ENCODE measurements around the gene NFKBIB.

Gene NFKBIB

DNA sequence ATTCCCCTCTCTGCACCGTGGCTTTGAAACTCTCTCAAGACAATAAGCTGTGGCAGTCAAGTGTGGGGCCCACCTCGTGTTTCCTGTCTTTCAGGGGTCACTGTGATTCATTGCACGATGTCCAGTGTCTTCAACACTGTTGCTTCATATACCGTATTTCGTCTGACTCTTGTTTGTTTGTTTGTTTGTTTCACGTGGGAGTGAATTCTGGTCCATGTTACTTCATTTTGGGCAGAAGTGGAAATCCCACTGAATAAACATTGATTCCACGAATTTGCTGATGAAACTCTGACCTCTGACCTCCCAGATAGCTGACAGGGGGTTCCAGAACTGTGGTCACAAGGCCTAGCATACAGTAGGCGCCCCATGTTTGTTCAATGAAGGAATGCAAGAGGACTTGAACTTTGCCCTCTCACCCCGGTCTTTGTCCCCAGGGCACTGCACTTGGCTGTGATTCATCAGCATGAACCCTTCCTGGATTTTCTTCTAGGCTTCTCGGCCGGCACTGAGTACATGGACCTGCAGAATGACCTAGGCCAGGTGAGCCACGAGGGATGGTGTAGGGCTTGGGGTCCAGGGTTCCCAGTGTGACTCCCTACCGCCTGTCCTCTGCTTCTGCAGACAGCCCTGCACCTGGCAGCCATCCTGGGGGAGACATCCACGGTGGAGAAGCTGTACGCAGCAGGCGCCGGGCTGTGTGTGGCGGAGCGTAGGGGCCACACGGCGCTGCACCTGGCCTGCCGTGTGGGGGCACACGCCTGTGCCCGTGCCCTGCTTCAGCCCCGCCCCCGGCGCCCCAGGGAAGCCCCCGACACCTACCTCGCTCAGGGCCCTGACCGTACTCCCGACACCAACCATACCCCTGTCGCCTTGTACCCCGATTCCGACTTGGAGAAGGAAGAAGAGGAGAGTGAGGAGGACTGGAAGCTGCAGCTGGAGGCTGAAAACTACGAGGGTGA is 5.1 kb downstream of the NFKBIB start:
- no peak overlapping the region for H2AFZ ChIP-seq (ENCODE audit: low read length)
- peaks cover 37% of the 10 kb centered on the region for H3K79me2 ChIP-seq (ENCODE audit: low read length)
- no peak overlapping the region for H3K9ac ChIP-seq (ENCODE audit: low read length)
- no peaks in the 10 kb centered on the region for H3K9me3 ChIP-seq (replicated peaks; ENCODE audit: insufficient read depth, low read length)
- H3K27me3 ChIP-seq (replicated peaks; ENCODE audit: insufficient read depth, low read length): no peaks in the 10 kb centered on the region
- no peak for DNase-seq
- H3K36me3 ChIP-seq (replicated peaks; ENCODE audit: insufficient read depth, low read length): no peaks in the 10 kb centered on the region
- H3K4me2 ChIP-seq (ENCODE audit: low read depth, low read length): no peak overlapping the region
- H3F3A ChIP-seq (ENCODE audit: insufficient read depth, low read length): peaks cover 6% of the 10 kb centered on the region
- no peak for TF ChIP-seq EZH2phosphoT487 (IDR thresholded peaks at IDR 0.05; ENCODE audit: low read length)
- TF ChIP-seq EZH2 (optimal IDR thresholded peaks at IDR 0.05; ENCODE audit: low read depth, low read length): no peak
- TF ChIP-seq, protein P1, sequence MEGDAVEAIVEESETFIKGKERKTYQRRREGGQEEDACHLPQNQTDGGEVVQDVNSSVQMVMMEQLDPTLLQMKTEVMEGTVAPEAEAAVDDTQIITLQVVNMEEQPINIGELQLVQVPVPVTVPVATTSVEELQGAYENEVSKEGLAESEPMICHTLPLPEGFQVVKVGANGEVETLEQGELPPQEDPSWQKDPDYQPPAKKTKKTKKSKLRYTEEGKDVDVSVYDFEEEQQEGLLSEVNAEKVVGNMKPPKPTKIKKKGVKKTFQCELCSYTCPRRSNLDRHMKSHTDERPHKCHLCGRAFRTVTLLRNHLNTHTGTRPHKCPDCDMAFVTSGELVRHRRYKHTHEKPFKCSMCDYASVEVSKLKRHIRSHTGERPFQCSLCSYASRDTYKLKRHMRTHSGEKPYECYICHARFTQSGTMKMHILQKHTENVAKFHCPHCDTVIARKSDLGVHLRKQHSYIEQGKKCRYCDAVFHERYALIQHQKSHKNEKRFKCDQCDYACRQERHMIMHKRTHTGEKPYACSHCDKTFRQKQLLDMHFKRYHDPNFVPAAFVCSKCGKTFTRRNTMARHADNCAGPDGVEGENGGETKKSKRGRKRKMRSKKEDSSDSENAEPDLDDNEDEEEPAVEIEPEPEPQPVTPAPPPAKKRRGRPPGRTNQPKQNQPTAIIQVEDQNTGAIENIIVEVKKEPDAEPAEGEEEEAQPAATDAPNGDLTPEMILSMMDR (IDR thresholded peaks at IDR 0.05; ENCODE audit: low read length): no peak
- no peaks in the 10 kb centered on the region for H3K9me2 ChIP-seq (replicated peaks; ENCODE audit: insufficient read depth, low read length)
- H4K20me1 ChIP-seq (ENCODE audit: insufficient read depth, low read length): no peaks in the 10 kb centered on the region
- H3K27ac ChIP-seq (ENCODE audit: low read length): no peak overlapping the region
- H3K4me1 ChIP-seq (ENCODE audit: low read length): peaks cover 6% of the 10 kb centered on the region; the same call in 1 of the 2 replicates
- H3K4me3 ChIP-seq (ENCODE audit: low read length): no peak overlapping the region

GRCh38 chr19:38905620-38906019 is 5.9 kb downstream of the NFKBIB start:
- no peaks in the 10 kb centered on the region for H3K36me3 ChIP-seq (replicated peaks; ENCODE audit: insufficient read depth, low read length)
- H3K4me3 ChIP-seq (ENCODE audit: low read length): no peak overlapping the region
- no peaks in the 10 kb centered on the region for H3K27me3 ChIP-seq (replicated peaks; ENCODE audit: insufficient read depth, low read length)
- no peak overlapping the region for H2AFZ ChIP-seq (ENCODE audit: low read length)
- no peak overlapping the region for H3K27ac ChIP-seq (ENCODE audit: low read length)
- peaks cover 6% of the 10 kb centered on the region; the same call in 1 of the 2 replicates for H3K4me1 ChIP-seq (ENCODE audit: low read length)
- H3K4me2 ChIP-seq (ENCODE audit: low read depth, low read length): no peak overlapping the region
- H3K9me3 ChIP-seq (replicated peaks; ENCODE audit: insufficient read depth, low read length): no peaks in the 10 kb centered on the region
- TF ChIP-seq, protein P1 (IDR thresholded peaks at IDR 0.05; ENCODE audit: low read length): no peak
- no peak for TF ChIP-seq EZH2 (optimal IDR thresholded peaks at IDR 0.05; ENCODE audit: low read depth, low read length)
- TF ChIP-seq EZH2phosphoT487 (IDR thresholded peaks at IDR 0.05; ENCODE audit: low read length): no peak
- no peak for DNase-seq
- no peaks in the 10 kb centered on the region for H3K9me2 ChIP-seq (replicated peaks; ENCODE audit: insufficient read depth, low read length)
- H4K20me1 ChIP-seq (ENCODE audit: insufficient read depth, low read length): no peaks in the 10 kb centered on the region
- H3K9ac ChIP-seq (ENCODE audit: low read length): no peak overlapping the region
- peaks cover 6% of the 10 kb centered on the region for H3F3A ChIP-seq (ENCODE audit: insufficient read depth, low read length)
- peaks cover 29% of the 10 kb centered on the region for H3K79me2 ChIP-seq (ENCODE audit: low read length)

DNA sequence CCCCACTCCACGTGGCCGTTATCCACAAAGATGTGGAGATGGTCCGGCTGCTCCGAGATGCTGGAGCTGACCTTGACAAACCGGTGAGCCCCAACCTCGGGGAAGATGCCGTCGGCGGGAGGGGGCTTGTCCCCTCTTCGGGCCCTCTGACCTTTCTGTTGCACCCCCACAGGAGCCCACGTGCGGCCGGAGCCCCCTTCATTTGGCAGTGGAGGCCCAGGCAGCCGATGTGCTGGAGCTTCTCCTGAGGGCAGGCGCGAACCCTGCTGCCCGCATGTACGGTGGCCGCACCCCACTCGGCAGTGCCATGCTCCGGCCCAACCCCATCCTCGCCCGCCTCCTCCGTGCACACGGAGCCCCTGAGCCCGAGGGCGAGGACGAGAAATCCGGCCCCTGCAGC is 7.5 kb downstream of the NFKBIB start:
- TF ChIP-seq, protein P1 (IDR thresholded peaks at IDR 0.05; ENCODE audit: low read length): no peak
- TF ChIP-seq EZH2 (optimal IDR thresholded peaks at IDR 0.05; ENCODE audit: low read depth, low read length) (no peak), EZH2phosphoT487 (IDR thresholded peaks at IDR 0.05; ENCODE audit: low read length) (no peak)
- Histone ChIP-seq H3K4me3 (ENCODE audit: low read length) (no peak overlapping the region), H3K27me3 (replicated peaks; ENCODE audit: insufficient read depth, low read length) (no peaks in the 10 kb centered on the region), H3K4me2 (ENCODE audit: low read depth, low read length) (no peak overlapping the region), H4K20me1 (ENCODE audit: insufficient read depth, low read length) (no peaks in the 10 kb centered on the region), H3K9me3 (replicated peaks; ENCODE audit: insufficient read depth, low read length) (no peaks in the 10 kb centered on the region), H3K79me2 (ENCODE audit: low read length) (peaks cover 16% of the 10 kb centered on the region), H3K9me2 (replicated peaks; ENCODE audit: insufficient read depth, low read length) (no peaks in the 10 kb centered on the region), H3K27ac (ENCODE audit: low read length) (no peak overlapping the region), H3F3A (ENCODE audit: insufficient read depth, low read length) (no peaks in the 10 kb centered on the region), H2AFZ (ENCODE audit: low read length) (no peak overlapping the region), H3K9ac (ENCODE audit: low read length) (no peak overlapping the region), H3K36me3 (replicated peaks; ENCODE audit: insufficient read depth, low read length) (no peaks in the 10 kb centered on the region), H3K4me1 (ENCODE audit: low read length) (no peaks in the 10 kb centered on the region)
- no peak for DNase-seq
